Sigmoid colon (tissue), 4 donors: ENCODE data around the gene SH3RF3.

Source experiments
- POLR2A ChIP-seq, 2 donors: fragments of 450-650 bp; IDR thresholded peaks; one replicate each; pipeline ENCODE4 v1.6.1; 2016; ENCODE audit warnings: antibody characterized with exemption in 2 of 2, mild to moderate bottlenecking in 2 of 2, moderate library complexity in 2 of 2
- POLR2AphosphoS5 ChIP-seq, 4 donors: sonication (generic); formaldehyde crosslinking; IDR thresholded peaks; one replicate each; pipeline ENCODE4 v1.6.1; 2017; ENCODE audit warnings: antibody characterized with exemption in 4 of 4
- TF ChIP-seq, protein P1 (sequence below), 4 experiments: fragments of 450-650 bp in 3 of 4; fragments of 200-600 bp in 1 of 4; IDR thresholded peaks; one replicate each; pipeline ENCODE4 v1.5.1; 2016 to 2019; ENCODE audit warnings: antibody characterized with exemption in 4 of 4, mild to moderate bottlenecking in 3 of 4, moderate library complexity in 2 of 4

- TF ChIP-seq, protein P1, sequence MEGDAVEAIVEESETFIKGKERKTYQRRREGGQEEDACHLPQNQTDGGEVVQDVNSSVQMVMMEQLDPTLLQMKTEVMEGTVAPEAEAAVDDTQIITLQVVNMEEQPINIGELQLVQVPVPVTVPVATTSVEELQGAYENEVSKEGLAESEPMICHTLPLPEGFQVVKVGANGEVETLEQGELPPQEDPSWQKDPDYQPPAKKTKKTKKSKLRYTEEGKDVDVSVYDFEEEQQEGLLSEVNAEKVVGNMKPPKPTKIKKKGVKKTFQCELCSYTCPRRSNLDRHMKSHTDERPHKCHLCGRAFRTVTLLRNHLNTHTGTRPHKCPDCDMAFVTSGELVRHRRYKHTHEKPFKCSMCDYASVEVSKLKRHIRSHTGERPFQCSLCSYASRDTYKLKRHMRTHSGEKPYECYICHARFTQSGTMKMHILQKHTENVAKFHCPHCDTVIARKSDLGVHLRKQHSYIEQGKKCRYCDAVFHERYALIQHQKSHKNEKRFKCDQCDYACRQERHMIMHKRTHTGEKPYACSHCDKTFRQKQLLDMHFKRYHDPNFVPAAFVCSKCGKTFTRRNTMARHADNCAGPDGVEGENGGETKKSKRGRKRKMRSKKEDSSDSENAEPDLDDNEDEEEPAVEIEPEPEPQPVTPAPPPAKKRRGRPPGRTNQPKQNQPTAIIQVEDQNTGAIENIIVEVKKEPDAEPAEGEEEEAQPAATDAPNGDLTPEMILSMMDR (IDR thresholded peaks at IDR 0.05), result no peak
- TF ChIP-seq POLR2A (IDR thresholded peaks at IDR 0.05), result no peak
- peak in 1 of 4 donors; percentile 14 for TF ChIP-seq POLR2AphosphoS5 (IDR thresholded peaks at IDR 0.05)
Measured at GRCh38 chr2:109129921-109130722, 1.1 kb downstream of the SH3RF3 start.
